ENCODE data around the gene PELI1.

- TF ChIP-seq, protein P1, sequence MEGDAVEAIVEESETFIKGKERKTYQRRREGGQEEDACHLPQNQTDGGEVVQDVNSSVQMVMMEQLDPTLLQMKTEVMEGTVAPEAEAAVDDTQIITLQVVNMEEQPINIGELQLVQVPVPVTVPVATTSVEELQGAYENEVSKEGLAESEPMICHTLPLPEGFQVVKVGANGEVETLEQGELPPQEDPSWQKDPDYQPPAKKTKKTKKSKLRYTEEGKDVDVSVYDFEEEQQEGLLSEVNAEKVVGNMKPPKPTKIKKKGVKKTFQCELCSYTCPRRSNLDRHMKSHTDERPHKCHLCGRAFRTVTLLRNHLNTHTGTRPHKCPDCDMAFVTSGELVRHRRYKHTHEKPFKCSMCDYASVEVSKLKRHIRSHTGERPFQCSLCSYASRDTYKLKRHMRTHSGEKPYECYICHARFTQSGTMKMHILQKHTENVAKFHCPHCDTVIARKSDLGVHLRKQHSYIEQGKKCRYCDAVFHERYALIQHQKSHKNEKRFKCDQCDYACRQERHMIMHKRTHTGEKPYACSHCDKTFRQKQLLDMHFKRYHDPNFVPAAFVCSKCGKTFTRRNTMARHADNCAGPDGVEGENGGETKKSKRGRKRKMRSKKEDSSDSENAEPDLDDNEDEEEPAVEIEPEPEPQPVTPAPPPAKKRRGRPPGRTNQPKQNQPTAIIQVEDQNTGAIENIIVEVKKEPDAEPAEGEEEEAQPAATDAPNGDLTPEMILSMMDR (IDR thresholded peaks at IDR 0.05; ENCODE audit: poor library complexity) = no peak
- TF ChIP-seq EZH2 (IDR thresholded peaks at IDR 0.05; ENCODE audit: borderline replicate concordance) (no peak), EZH2phosphoT487 (IDR thresholded peaks at IDR 0.05; ENCODE audit: low read depth, severe bottlenecking, unreplicated experiment) (no peak)
These were observed 57.7 kb downstream of the PELI1 start for GRCh38 chr2:64086347-64087082.

All from hepatocyte (in vitro differentiated cells).